Measurements from ENCODE around the gene PLXDC2.
"Not testable (repeated sequence)": the region's sequence is repeated elsewhere in the genome, so short reads cannot be mapped to it uniquely, and the experiment has no call there.

Gene PLXDC2

DNA sequence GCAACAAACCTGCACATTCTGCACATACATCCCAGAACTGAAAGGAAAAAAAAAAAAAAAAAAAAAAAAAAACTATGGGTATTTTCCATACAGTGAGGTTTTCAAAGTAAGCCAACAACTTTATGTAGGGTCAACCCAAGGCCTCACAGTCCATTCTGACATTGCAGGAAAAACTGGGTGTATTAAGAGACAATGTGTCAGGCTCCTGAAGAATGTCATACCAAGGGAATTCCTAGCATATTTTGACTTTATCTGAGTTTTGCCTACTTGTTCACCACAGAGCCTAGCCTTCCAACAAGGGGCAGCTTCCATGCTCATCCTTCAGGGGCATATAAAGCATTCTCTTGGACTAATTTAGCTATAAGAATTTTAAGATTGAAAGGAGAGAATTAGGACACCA is 368.9 kb downstream of the PLXDC2 start:
- CTCF ChIA-PET: interaction anchor here (1.0 kb wide), 1 partner anchor 19 kb away, joined by 3 read pairs; no protein-coding TSS in a partner anchor
- no peak for TF ChIP-seq CTCF (IDR thresholded peaks at IDR 0.05; ENCODE audit: control extremely low read depth, extremely low read depth, low read depth, missing control alignments)
- POLR2A ChIA-PET: no interaction called here
- no peak for DNase-seq (ENCODE audit: extremely low spot score)

GRCh38 chr10:20191392-20191791 is 375.2 kb downstream of the PLXDC2 start:
- DNase-seq (ENCODE audit: extremely low spot score); CTCF ChIA-PET; POLR2A ChIA-PET: not testable (repeated sequence)

DNA sequence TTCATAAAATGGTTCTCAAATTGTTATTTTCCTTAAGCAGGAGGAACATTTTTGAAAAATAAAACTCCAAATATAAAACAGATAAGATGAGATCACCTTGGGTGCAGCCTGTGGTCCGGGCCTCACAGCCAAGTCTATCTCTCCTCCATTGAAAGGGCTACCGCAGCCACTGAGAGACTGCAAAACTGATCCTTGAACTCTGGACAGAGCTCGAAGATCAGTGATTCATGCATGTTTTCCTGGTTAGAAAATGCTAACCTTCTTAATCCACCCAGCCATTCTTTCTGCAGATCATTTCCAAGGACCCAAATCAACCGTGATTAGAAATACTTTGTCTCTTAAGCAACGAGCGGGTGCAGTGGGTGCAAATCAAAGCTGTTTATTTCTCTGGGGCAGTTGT is 378.8 kb downstream of the PLXDC2 start:
- no peak for TF ChIP-seq CTCF (IDR thresholded peaks at IDR 0.05; ENCODE audit: control extremely low read depth, extremely low read depth, low read depth, missing control alignments)
- CTCF ChIA-PET: no interaction called here
- POLR2A ChIA-PET: no interaction called here
- no peak for DNase-seq (ENCODE audit: extremely low spot score)

- no peak for DNase-seq (ENCODE audit: extremely low spot score)
- no peak for TF ChIP-seq CTCF (IDR thresholded peaks at IDR 0.05; ENCODE audit: control extremely low read depth, extremely low read depth, low read depth, missing control alignments)
- ChIA-PET CTCF (no interaction called here), POLR2A (no interaction called here)
Measured at GRCh38 chr10:20200758-20201157, 384.5 kb downstream of the PLXDC2 start.

- DNase-seq (ENCODE audit: extremely low spot score): no peak
- ChIA-PET POLR2A (no interaction called here), CTCF (interaction anchor here (1.1 kb wide), 1 partner anchor 20 kb away, joined by 3 read pairs; no protein-coding TSS in a partner anchor)
- TF ChIP-seq CTCF (IDR thresholded peaks at IDR 0.05; ENCODE audit: control extremely low read depth, extremely low read depth, low read depth, missing control alignments): no peak
Measured at GRCh38 chr10:20202337-20202736, 386.1 kb downstream of the PLXDC2 start.

DNA sequence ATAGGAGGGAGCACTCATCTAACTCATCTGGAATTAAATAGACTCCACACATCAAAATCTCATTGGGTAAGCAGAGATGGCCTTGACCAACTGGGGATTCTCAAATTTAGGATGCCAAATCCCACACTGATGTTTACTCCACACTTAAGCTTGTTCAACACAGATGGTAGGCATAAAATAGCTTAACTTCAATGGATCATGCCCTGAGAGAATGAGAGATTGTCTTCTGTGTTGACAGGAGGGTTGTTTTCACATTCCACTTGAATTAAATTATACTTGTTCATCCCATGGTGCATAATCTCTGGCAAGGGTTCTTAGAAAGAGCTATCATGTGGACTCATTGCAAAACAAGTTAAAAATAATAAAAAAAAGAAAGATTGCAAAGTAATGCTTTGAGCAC is 391.4 kb downstream of the PLXDC2 start:
- TF ChIP-seq CTCF (IDR thresholded peaks at IDR 0.05; ENCODE audit: control extremely low read depth, extremely low read depth, low read depth, missing control alignments): no peak
- ChIA-PET CTCF (interaction anchor here (0.6 to 1.3 kb wide), 2 partner anchors 10 to 270 kb away, joined by 3 to 6 read pairs; no protein-coding TSS in a partner anchor), POLR2A (no interaction called here)
- no peak for DNase-seq (ENCODE audit: extremely low spot score)

DNA sequence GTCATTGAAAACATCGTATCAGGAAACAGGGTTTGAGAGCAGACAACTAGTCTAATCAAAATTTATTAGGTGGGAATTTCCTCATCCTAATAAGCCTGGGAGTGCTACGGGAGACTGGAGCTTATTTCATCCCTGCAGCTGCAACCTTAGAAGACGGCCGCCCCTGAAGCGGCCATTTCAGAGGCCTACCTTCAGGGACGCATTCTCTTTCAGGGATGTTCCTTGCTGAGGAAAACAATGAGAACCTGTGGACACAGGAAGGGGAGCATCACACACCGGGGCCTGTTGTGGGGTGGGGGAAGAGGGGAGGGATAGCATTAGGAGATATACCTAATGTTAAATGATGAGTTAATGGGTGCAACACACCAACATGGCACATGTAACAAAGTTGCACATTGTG is 392.9 kb downstream of the PLXDC2 start:
- CTCF ChIA-PET; DNase-seq (ENCODE audit: extremely low spot score); POLR2A ChIA-PET: not testable (repeated sequence)

- ChIA-PET CTCF (interaction anchor here (1.0 kb wide), 1 partner anchor 34 kb away, joined by 4 read pairs; no protein-coding TSS in a partner anchor), POLR2A (no interaction called here)
- DNase-seq (ENCODE audit: extremely low spot score): no peak
- no peak for TF ChIP-seq CTCF (IDR thresholded peaks at IDR 0.05; ENCODE audit: control extremely low read depth, extremely low read depth, low read depth, missing control alignments)
Measured at GRCh38 chr10:20215547-20216152, 399.4 kb downstream of the PLXDC2 start.

All from GM10248 (cell line).